SJCRH30 (cell line): ENCODE data around the gene TNFSF18. TPM values are rescaled to one million over a fixed set of nuclear protein-coding genes. Genes with fewer than 3 reads are reported as not detected.

ENCODE experiments used
- DNase-seq, 2 experiments: peaks; one replicate each; pipeline ENCODE4 v3.0.0-alpha.2; 2015 to 2020
- H3K27ac ChIP-seq: fragments of 250-450 bp; sonication (Bioruptor Pico); 2 replicates; pipeline ENCODE4 v1.5.1; 2020; ENCODE audit warnings: mild to moderate bottlenecking, moderate library complexity
- H3K27me3 ChIP-seq: fragments of 250-450 bp; sonication (Bioruptor Pico); 2 replicates; pipeline ENCODE4 v1.5.1; 2020; ENCODE audit warnings: mild to moderate bottlenecking, moderate library complexity
- H3K36me3 ChIP-seq: fragments of 250-450 bp; sonication (Bioruptor Pico); 2 replicates; pipeline ENCODE4 v1.5.1; 2020; ENCODE audit warnings: mild to moderate bottlenecking, moderate library complexity
- H3K4me1 ChIP-seq: fragments of 250-450 bp; sonication (Bioruptor Pico); 2 replicates; pipeline ENCODE4 v1.5.1; 2020; ENCODE audit warnings: mild to moderate bottlenecking, moderate library complexity
- H3K4me3 ChIP-seq: fragments of 250-450 bp; sonication (Bioruptor Pico); 2 replicates; pipeline ENCODE4 v1.5.1; 2020; ENCODE audit warnings: mild to moderate bottlenecking, moderate library complexity
- H3K9me3 ChIP-seq: fragments of 250-450 bp; sonication (Bioruptor Pico); replicated peaks from 2 replicates; pipeline ENCODE4 v1.5.1; 2020; ENCODE audit warnings: mild to moderate bottlenecking, moderate library complexity
- total RNA-seq: library from RNA; depleted of rRNA; stranded (reverse); fragments of >200 nt; shearing (Covaris generic); gene quantifications from 2 replicates; pipeline ENCODE4 v1.2.3, GENCODE V29; 2014; rRNA removed

TNFSF18 gene
- total RNA-seq, 1 experiment from 2014 or later: not detected

DNA sequence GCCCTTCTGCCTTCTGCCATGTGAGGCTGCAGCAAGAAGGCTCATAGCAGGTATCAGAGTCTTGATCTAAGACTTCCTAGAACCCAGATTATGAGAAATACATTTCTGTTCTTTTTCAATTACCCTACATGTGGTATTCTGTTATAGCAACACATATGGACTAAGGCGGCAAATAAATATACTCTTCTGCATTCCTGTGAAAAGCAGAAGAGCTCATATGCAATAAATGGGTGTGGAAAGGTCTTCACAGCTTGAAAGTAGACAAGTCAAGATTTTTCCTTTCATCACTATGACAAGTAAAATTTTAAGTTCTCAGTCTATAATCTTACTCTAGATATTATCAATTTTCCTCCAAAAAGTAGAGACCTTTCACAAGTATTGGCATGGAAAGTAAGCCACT is 36.6 kb downstream of the TNFSF18 start:
- DNase-seq: no peak
- H3K27me3 ChIP-seq: no peaks in the 10 kb centered on the region
- no peaks in the 10 kb centered on the region for H3K4me1 ChIP-seq
- H3K9me3 ChIP-seq: no peaks in the 10 kb centered on the region
- no peaks in the 10 kb centered on the region for H3K36me3 ChIP-seq
- H3K4me3 ChIP-seq: no peak overlapping the region
- no peak overlapping the region for H3K27ac ChIP-seq

- Histone ChIP-seq H3K27me3 (no peaks in the 10 kb centered on the region), H3K36me3 (no peaks in the 10 kb centered on the region), H3K9me3 (no peaks in the 10 kb centered on the region), H3K4me3 (no peak overlapping the region), H3K4me1 (no peaks in the 10 kb centered on the region), H3K27ac (no peak overlapping the region)
- no peak for DNase-seq
These were observed 38.6 kb downstream of the TNFSF18 start for GRCh38 chr1:173012126-173012525.

- H3K9me3 ChIP-seq: no peaks in the 10 kb centered on the region
- H3K4me3 ChIP-seq: no peak overlapping the region
- H3K4me1 ChIP-seq: no peaks in the 10 kb centered on the region
- DNase-seq: no peak
- no peak overlapping the region for H3K27ac ChIP-seq
- no peaks in the 10 kb centered on the region for H3K36me3 ChIP-seq
- H3K27me3 ChIP-seq: no peaks in the 10 kb centered on the region
These were observed 41.1 kb downstream of the TNFSF18 start for GRCh38 chr1:173009597-173009996.

- H3K27me3 ChIP-seq: no peaks in the 10 kb centered on the region
- H3K4me1 ChIP-seq: no peaks in the 10 kb centered on the region
- no peak overlapping the region for H3K4me3 ChIP-seq
- H3K9me3 ChIP-seq: no peaks in the 10 kb centered on the region
- no peak overlapping the region for H3K27ac ChIP-seq
- no peaks in the 10 kb centered on the region for H3K36me3 ChIP-seq
- DNase-seq: no peak
These were observed 45.4 kb downstream of the TNFSF18 start for GRCh38 chr1:173005196-173005864.

DNA sequence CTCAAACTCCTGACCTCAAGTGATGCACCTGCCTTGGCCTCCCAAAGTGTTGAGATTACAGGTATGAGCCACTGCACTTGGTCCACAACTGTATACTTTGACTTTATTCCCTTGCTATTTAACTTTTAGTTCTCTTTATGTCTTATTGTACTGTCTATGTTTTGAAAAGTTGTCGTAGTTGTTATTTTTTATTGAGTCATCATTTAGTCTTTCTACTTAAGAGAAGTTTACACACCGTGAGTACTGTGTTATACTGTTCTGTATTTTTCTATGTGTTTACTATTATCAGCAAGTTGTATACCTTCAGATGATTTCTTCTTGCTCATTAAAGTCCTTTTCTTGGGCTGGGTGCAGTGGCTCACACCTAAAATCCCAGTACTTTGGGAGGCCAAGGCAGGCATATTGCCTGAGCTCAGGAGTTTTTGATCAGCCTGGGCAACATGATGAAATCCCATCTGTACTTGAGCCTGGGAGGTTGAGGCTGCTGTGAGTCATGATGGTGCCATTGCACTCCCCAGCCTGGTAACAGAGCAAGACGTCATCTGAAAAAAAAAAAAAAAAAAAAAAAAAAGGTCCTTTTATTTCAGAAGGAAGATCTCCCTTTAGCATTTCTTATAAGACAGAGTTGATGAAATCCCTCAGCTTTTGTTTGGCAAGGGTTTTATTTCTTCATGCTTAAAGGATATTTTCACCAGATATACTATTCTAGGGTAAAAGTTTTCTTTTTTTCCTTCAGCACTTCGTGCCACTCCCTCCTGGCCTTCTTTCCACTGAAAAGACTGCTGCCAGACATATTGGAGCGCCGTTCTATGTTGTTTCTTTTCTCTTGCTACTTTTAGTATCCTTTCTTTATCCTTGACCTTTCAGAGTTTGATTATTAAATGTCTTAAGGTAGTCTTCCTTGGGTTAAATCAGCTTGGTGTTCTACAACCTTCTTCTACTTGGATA is 47.6 kb downstream of the TNFSF18 start:
- no peaks in the 10 kb centered on the region for H3K9me3 ChIP-seq
- H3K27me3 ChIP-seq: no peaks in the 10 kb centered on the region
- no peak overlapping the region for H3K27ac ChIP-seq
- H3K4me1 ChIP-seq: no peaks in the 10 kb centered on the region
- no peak for DNase-seq
- no peak overlapping the region for H3K4me3 ChIP-seq
- no peaks in the 10 kb centered on the region for H3K36me3 ChIP-seq

DNA sequence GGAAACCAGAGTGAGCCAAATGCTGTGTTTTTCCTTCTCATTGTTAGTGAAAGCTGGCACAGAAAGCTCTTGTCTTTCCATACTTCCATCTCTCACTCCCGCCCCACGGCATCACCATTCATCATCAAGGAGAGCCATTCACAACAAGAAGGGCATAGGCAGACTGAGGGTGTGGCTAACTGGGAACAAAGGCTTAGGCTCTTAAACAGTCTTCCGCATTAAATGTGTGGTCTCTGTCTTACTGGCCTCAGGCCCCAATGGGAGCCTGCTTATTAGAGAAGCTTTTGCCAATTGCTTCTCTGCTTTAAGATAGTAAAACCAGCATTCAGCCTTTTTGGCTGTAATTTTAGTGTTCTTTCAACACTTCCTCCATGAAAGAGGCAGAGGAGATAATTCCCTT is 51.4 kb downstream of the TNFSF18 start:
- no peak for DNase-seq

GRCh38 chr1:172997941-172998361 is 52.8 kb downstream of the TNFSF18 start:
- no peak overlapping the region for H3K27ac ChIP-seq
- no peak for DNase-seq

More for the DNA sequence above, 51.4 kb downstream of the TNFSF18 start:
- Histone ChIP-seq H3K9me3 (no peaks in the 10 kb centered on the region), H3K27ac (no peak overlapping the region), H3K36me3 (no peaks in the 10 kb centered on the region), H3K27me3 (no peaks in the 10 kb centered on the region), H3K4me1 (no peaks in the 10 kb centered on the region), H3K4me3 (no peak overlapping the region)

GRCh38 chr1:172993640-172994039 is 57.1 kb downstream of the TNFSF18 start:
- no peak for DNase-seq
- H3K36me3 ChIP-seq: no peaks in the 10 kb centered on the region
- H3K27me3 ChIP-seq: no peaks in the 10 kb centered on the region
- H3K27ac ChIP-seq: no peak overlapping the region
- no peak overlapping the region for H3K4me3 ChIP-seq
- no peaks in the 10 kb centered on the region for H3K9me3 ChIP-seq
- 0 out of 2 replicates have a peak, but pooled peaks cover 2% of the 10 kb centered on the region for H3K4me1 ChIP-seq

More at GRCh38 chr1:172997941-172998361, 52.8 kb downstream of the TNFSF18 start:
- Histone ChIP-seq H3K36me3 (no peaks in the 10 kb centered on the region), H3K27me3 (no peaks in the 10 kb centered on the region), H3K9me3 (no peaks in the 10 kb centered on the region), H3K4me3 (no peak overlapping the region), H3K4me1 (no peaks in the 10 kb centered on the region)

GRCh38 chr1:172991674-172992400 is 58.9 kb downstream of the TNFSF18 start:
- Histone ChIP-seq H3K27ac (no peak overlapping the region), H3K9me3 (no peaks in the 10 kb centered on the region), H3K36me3 (no peaks in the 10 kb centered on the region), H3K27me3 (no peaks in the 10 kb centered on the region), H3K4me1 (0 out of 2 replicates have a peak, but pooled peaks cover 2% of the 10 kb centered on the region), H3K4me3 (no peak overlapping the region)
- DNase-seq: no peak

GRCh38 chr1:172990598-172991215 is 60.0 kb downstream of the TNFSF18 start:
- Histone ChIP-seq H3K36me3 (no peaks in the 10 kb centered on the region), H3K27me3 (no peaks in the 10 kb centered on the region), H3K4me3 (no peak overlapping the region), H3K4me1 (0 out of 2 replicates have a peak, but pooled peaks cover 2% of the 10 kb centered on the region), H3K9me3 (no peaks in the 10 kb centered on the region), H3K27ac (no peak overlapping the region)
- no peak for DNase-seq

Other genes with a start within 250 kb of the TNFSF18 start
- gene TNFSF4, start 156.4 kb upstream of the TNFSF18 start, total RNA-seq: 0.10 and 0.15 TPM in 2 replicates